Stomach (tissue), 9 donors: ENCODE measurements around the gene PNCK. TPM values are rescaled to one million over a fixed set of nuclear protein-coding genes. Genes with fewer than 3 reads are reported as not detected.

Experiments used
- DNase-seq, 2 donors: peaks; one replicate each; pipeline versions ENCODE4 v3.0.0 to v3.0.0-alpha.2; 2013 to 2019
- H3K27ac ChIP-seq, 5 donors: fragments of 200-600 bp in 4 of 5; sonication (generic) in 4 of 5; one replicate each; pipeline ENCODE4 v1.5.1; 2013 to 2019; ENCODE audit warnings: mild to moderate bottlenecking in 1 of 5, moderate library complexity in 1 of 5
- H3K27me3 ChIP-seq, 3 donors: fragments of 200-600 bp; sonication (generic); one replicate each; pipeline ENCODE4 v1.5.1; 2017 to 2019; ENCODE audit warnings: mixed run types in 1 of 3
- H3K36me3 ChIP-seq, 4 donors: fragments of 200-600 bp; sonication (generic); 1 replicate in 3 of 4; 2 replicates in 1 of 4; pipeline ENCODE4 v1.5.1; 2016 to 2019
- H3K4me1 ChIP-seq, 4 donors: fragments of 200-600 bp; sonication (generic); one replicate each; pipeline ENCODE4 v1.5.1; 2016 to 2019
- H3K4me3 ChIP-seq, 4 donors: fragments of 200-600 bp; sonication (generic) in 3 of 4; one replicate each; pipeline ENCODE4 v1.5.1; 2016 to 2019; ENCODE audit warnings: mild to moderate bottlenecking in 1 of 4
- H3K9me3 ChIP-seq, 4 donors: fragments of 200-600 bp; sonication (generic); one replicate each; pipeline ENCODE4 v1.5.1; 2016 to 2019
- CTCF ChIP-seq, 7 experiments: fragments of 450-650 bp in 4 of 7; fragments of 200-600 bp in 3 of 7; sonication (generic) in 3 of 7; IDR thresholded peaks; one replicate each; pipeline ENCODE4 v1.5.1; 2016 to 2019; ENCODE audit warnings: antibody characterized with exemption in 7 of 7, control low read depth in 2 of 7, mild to moderate bottlenecking in 1 of 7
- EP300 ChIP-seq: sonication (generic); formaldehyde crosslinking; IDR thresholded peaks from one replicate; pipeline ENCODE4 v1.6.1; 2017; ENCODE audit warnings: antibody characterized with exemption
- POLR2A ChIP-seq, 4 donors: fragments of 450-650 bp; IDR thresholded peaks; one replicate each; pipeline ENCODE4 v1.6.1; 2016; ENCODE audit warnings: antibody characterized with exemption in 4 of 4, control low read depth in 2 of 4, mild to moderate bottlenecking in 1 of 4, moderate library complexity in 1 of 4
- POLR2AphosphoS5 ChIP-seq, 3 donors: sonication (generic); formaldehyde crosslinking; IDR thresholded peaks; one replicate each; pipeline ENCODE4 v1.6.1; 2016; ENCODE audit warnings: antibody characterized with exemption in 3 of 3
- WGBS, 5 donors: extraction: QIAGEN DNeasy Blood & Tissue Kit in 3 of 5; methylation state at CpG; one replicate each; pipeline versions ENCODE4 v1.1.5 to v1.1.7; 2013 to 2018; 5-methylcytosine and 5-hydroxymethylcytosine counted together
- intact Hi-C: fragments of 100-400 bp; cut with DNase I; formaldehyde crosslinking; loops from one replicate; pipeline ENCODE4 v1.15.1; 2023; ENCODE audit warnings: low total_unique reads
- polyA plus RNA-seq, 3 donors: library from polyadenylated mRNA; stranded (reverse); fragments of 200-250 nt; gene quantifications; one replicate each; pipeline ENCODE4 v1.2.3, GENCODE V29; 2013
- total RNA-seq, 5 donors: library from RNA; depleted of rRNA; stranded (reverse); fragments of >200 nt; gene quantifications; one replicate each; pipeline versions ENCODE4 v1.1.0 to v1.2.3, GENCODE V29; 2014 to 2016
- donor health status: healthy with polysubstance abuse.
- donor health status: Bipolar disorder and iron deficiency.
- donor health status: healthy.

PNCK gene
- total and polyA plus RNA-seq, 8 donors, result 0.44 to 21.0 (median 8.3) TPM; not detected in 1

- TF ChIP-seq POLR2A (IDR thresholded peaks at IDR 0.05) (no peak), CTCF (IDR thresholded peaks at IDR 0.05) (no peak), POLR2AphosphoS5 (IDR thresholded peaks at IDR 0.05) (no peak), EP300 (no peak)
- DNase-seq, result no peak
- WGBS, 5 donors, result 43 to 74% (median 51%) methylated on average over 4 to 6 of the region's 6 CpGs
Measured at GRCh38 chrX:153645151-153645550, 28.5 kb downstream of the PNCK start.

GRCh38 chrX:153644356-153645125, 29.1 kb downstream of the PNCK start:
- no peak for TF ChIP-seq POLR2AphosphoS5 (IDR thresholded peaks at IDR 0.05)
- TF ChIP-seq EP300, result no peak
- TF ChIP-seq POLR2A (IDR thresholded peaks at IDR 0.05), result no peak
- TF ChIP-seq CTCF (IDR thresholded peaks at IDR 0.05), result no peak
- H3K27ac ChIP-seq, result no peak overlapping the region
- no peak overlapping the region for H3K4me3 ChIP-seq
- DNase-seq, result peak in 1 of 2 donors; percentile 10
- intact Hi-C loops, result no loop called here
- no peaks in the 10 kb centered on the region for H3K36me3 ChIP-seq
- H3K9me3 ChIP-seq, result peaks cover 0 to 4% (median 0%) of the 10 kb centered on the region in 4 donors
- WGBS, 5 donors, result 7 to 41% (median 27%) methylated on average over 10 to 41 of the region's 46 CpGs
- peaks cover 29 to 96% (median 85%) of the 10 kb centered on the region in 3 donors for H3K27me3 ChIP-seq
- peaks cover 0 to 43% (median 40%) of the 10 kb centered on the region in 4 donors for H3K4me1 ChIP-seq

More at GRCh38 chrX:153645151-153645550, 28.5 kb downstream of the PNCK start:
- intact Hi-C loops, result no loop called here
- H3K36me3 ChIP-seq, result no peaks in the 10 kb centered on the region
- no peak overlapping the region for H3K4me3 ChIP-seq
- no peak overlapping the region for H3K27ac ChIP-seq
- peaks cover 0 to 43% (median 40%) of the 10 kb centered on the region in 4 donors for H3K4me1 ChIP-seq
- peaks cover 31 to 89% (median 89%) of the 10 kb centered on the region in 3 donors for H3K27me3 ChIP-seq
- peaks cover 0 to 4% (median 0%) of the 10 kb centered on the region in 4 donors for H3K9me3 ChIP-seq

GRCh38 chrX:153643431-153644351, 29.9 kb downstream of the PNCK start:
- peak in 1 of 2 donors; percentile 50 for DNase-seq
- no peaks in the 10 kb centered on the region for H3K36me3 ChIP-seq
- WGBS, 5 donors, result 1 to 40% (median 5%) methylated on average over 16 to 73 of the region's 84 CpGs
- peak in 1 of 7 experiments; percentile 7 for TF ChIP-seq CTCF (IDR thresholded peaks at IDR 0.05)
- no peak for TF ChIP-seq POLR2A (IDR thresholded peaks at IDR 0.05)
- intact Hi-C loops, result no loop called here
- H3K27ac ChIP-seq, result no peak overlapping the region
- H3K4me1 ChIP-seq, result peaks cover 0 to 43% (median 40%) of the 10 kb centered on the region in 4 donors
- peaks cover 29 to 92% (median 77%) of the 10 kb centered on the region in 3 donors for H3K27me3 ChIP-seq
- peak overlapping the region in 3 of 4 donors; percentile 8 to 32 (median 20) for H3K4me3 ChIP-seq
- H3K9me3 ChIP-seq, result peaks cover 0 to 4% (median 0%) of the 10 kb centered on the region in 4 donors
